K562 (cell line): ENCODE results near the gene DENND4C. TPM values are rescaled to one million over a fixed set of nuclear protein-coding genes. Genes with fewer than 3 reads are reported as not detected.

Experiments used
- ATAC-seq: fragments of 200-7000 bp; cut with Tn5 transposase; 3 replicates; pipeline ENCODE4 v1.9.1; 2020; ENCODE audit warnings: moderate library complexity
- BruUV-seq: library from RNA; stranded (reverse); fragments of 400-500 nt; replicated peaks from 2 replicates; lab custom pipeline; 2021; lab: Mats Ljungman, UMichigan
- CTCF ChIA-PET: fragments of 300-600 bp; formaldehyde crosslinking; extraction: SDS; loops from one replicate; lab custom pipeline; 2021; ENCODE audit warnings: low intra/inter-chr PET ratio; lab: Yijun Ruan, JAX
- POLR2A ChIA-PET: fragments of 300-600, 350-650 bp; sonication (Branson Sonifier 250); formaldehyde crosslinking; extraction: SDS; loops from one replicate; lab custom pipeline; 2021; ENCODE audit warnings: antibody characterized with exemption, inconsistent platforms; lab: Yijun Ruan, JAX
- DNase-seq, 4 experiments: peaks; one replicate each; pipeline versions ENCODE4 v3.0.0 to v3.0.0-alpha.2; 2011 to 2018; ENCODE audit warnings: low spot score in 3 of 4, mixed read lengths in 3 of 4; ENCODE audit errors: extremely low read depth in 1 of 4
- FAIRE-seq: peaks from 2 replicates; lab custom pipeline; 2011; peaks lifted over from hg19 to GRCh38; lab: Jason Lieb, UNC
- H2AFZ ChIP-seq: 2 replicates; pipeline ENCODE4 v1.6.0; 2011; ENCODE audit warnings: low read depth, low read length, control low read depth, inconsistent platforms
- H3K27ac ChIP-seq: fragments of 200-600 bp; 3 replicates; pipeline ENCODE4 v1.8.0; 2011; ENCODE audit warnings: low read depth, mild to moderate bottlenecking, control low read depth, inconsistent platforms, low read length, moderate library complexity, mixed read lengths; ENCODE audit errors: extremely low read depth
- H3K27me3 ChIP-seq, 2 experiments: fragments of 300-600 bp in 1 of 2; 2 replicates in 1 of 2; 3 replicates in 1 of 2; pipeline versions ENCODE4 v1.6.0 to v1.8.0; 2011; ENCODE audit warnings: inconsistent platforms in 2 of 2, low read length in 2 of 2, mild to moderate bottlenecking in 1 of 2, mixed read lengths in 1 of 2, moderate library complexity in 1 of 2; ENCODE audit not compliant: control insufficient read depth in 2 of 2, insufficient read depth in 2 of 2
- H3K36me3 ChIP-seq: fragments of 300-600 bp; 3 replicates; pipeline ENCODE4 v1.8.0; 2011; ENCODE audit warnings: mild to moderate bottlenecking, low read length, inconsistent platforms; ENCODE audit not compliant: control insufficient read depth, insufficient read depth
- H3K4me1 ChIP-seq, 2 experiments: fragments of 200-600 bp in 1 of 2; replicated peaks in 1 of 2; 2 replicates in 1 of 2; 3 replicates in 1 of 2; pipeline versions ENCODE4 v1.5.1 to v1.8.0; 2011; ENCODE audit warnings: inconsistent platforms in 2 of 2, low read length in 2 of 2, mild to moderate bottlenecking in 1 of 2, mixed read lengths in 1 of 2, moderate library complexity in 1 of 2; ENCODE audit not compliant: control insufficient read depth in 2 of 2, insufficient read depth in 2 of 2
- H3K4me2 ChIP-seq: 2 replicates; pipeline ENCODE4 v1.6.1; 2011; ENCODE audit warnings: low read length, control low read depth, inconsistent platforms, mixed read lengths; ENCODE audit not compliant: insufficient read depth
- H3K4me3 ChIP-seq: fragments of 200-600 bp; sonication (generic), shearing (Covaris generic); 2 replicates; pipeline ENCODE4 v1.5.1; 2016; ENCODE audit warnings: control low read depth, inconsistent platforms
- H3K79me2 ChIP-seq: fragments of 200-600 bp; 3 replicates; pipeline ENCODE4 v1.8.0; 2011; ENCODE audit warnings: low read length, inconsistent platforms; ENCODE audit not compliant: control insufficient read depth, insufficient read depth
- H3K9ac ChIP-seq, 2 experiments: 2 replicates each; pipeline versions ENCODE4 v1.6.0 to v1.6.1; 2011; ENCODE audit warnings: low read depth in 2 of 2, low read length in 2 of 2, control low read depth in 1 of 2, inconsistent platforms in 1 of 2, mild to moderate bottlenecking in 1 of 2, mixed read lengths in 1 of 2; ENCODE audit not compliant: insufficient read depth in 1 of 2
- H3K9me1 ChIP-seq: one replicate; pipeline ENCODE4 v1.6.0; 2011; ENCODE audit warnings: inconsistent platforms, mild to moderate bottlenecking, low read length, moderate library complexity; ENCODE audit not compliant: control insufficient read depth, insufficient read depth
- H3K9me3 ChIP-seq: replicated peaks from 2 replicates; pipeline ENCODE4 v1.5.1; 2011; ENCODE audit warnings: low read depth, low read length, inconsistent platforms; ENCODE audit not compliant: control insufficient read depth, insufficient read depth
- H4K20me1 ChIP-seq: replicated peaks from 2 replicates; pipeline ENCODE4 v1.6.1; 2011; ENCODE audit warnings: low read length, inconsistent platforms, mixed read lengths; ENCODE audit not compliant: control insufficient read depth, insufficient read depth
- KDM1A ChIP-seq, 2 experiments: fragments of 450-650 bp; IDR thresholded peaks; 2 replicates each; pipeline ENCODE4 v1.6.1; 2016; ENCODE audit warnings: mild to moderate bottlenecking in 2 of 2
- MCM3 ChIP-seq: fragments of 450-650 bp; IDR thresholded peaks from 2 replicates; pipeline ENCODE4 v1.6.1; 2016
- POLR2A ChIP-seq: fragments of 450-650 bp; conservative IDR thresholded peaks from 2 replicates; pipeline ENCODE4 v1.6.1; 2016
- POLR2AphosphoS5 ChIP-seq: IDR thresholded peaks from 2 replicates; pipeline ENCODE4 v1.6.1; 2011; ENCODE audit warnings: mild to moderate bottlenecking, low read depth, low read length, moderate library complexity; ENCODE audit not compliant: control insufficient read depth, insufficient read depth
- RBFOX2 ChIP-seq: fragments of 200-400 bp; formaldehyde crosslinking; IDR thresholded peaks from 2 replicates; pipeline ENCODE4 v1.6.1; 2017; ENCODE audit warnings: low read depth, mild to moderate bottlenecking, low read length, moderate library complexity
- WGBS: fragments of 100-300 bp; shearing (Covaris generic); methylation state at CpG from one replicate; pipeline ENCODE4 v1.1.6; 2016; ENCODE audit warnings: low coverage, mixed read lengths; ENCODE audit not compliant: insufficient coverage; ENCODE audit errors: missing lambda C conversion rate; 5-methylcytosine and 5-hydroxymethylcytosine counted together
- in situ Hi-C: fragments of 300-500 bp; cut with MboI; formaldehyde crosslinking; loops from 4 replicates; pipeline ENCODE4 v1.15.0; 2018; ENCODE audit warnings: inconsistent platforms, mixed read lengths
- intact Hi-C: fragments of 100-400 bp; cut with micrococcal nuclease; formaldehyde crosslinking; loops from 2 replicates; pipeline ENCODE4 v1.14.2; 2022
- polyA plus RNA-seq, 8 experiments: library from polyadenylated mRNA; depleted of rRNA in 4 of 8; stranded (reverse) in 5 of 8; unstranded in 3 of 8; fragments of >200 nt; fragmentation: Nextera tagmentation in 2 of 8; fragmentation: Illumina TruSeq in 1 of 8; extraction: Ambion mirVana in 2 of 8; extraction: Trizol in 1 of 8; gene quantifications; 2 replicates each; pipeline versions ENCODE4 v1.2.1 to v1.2.3, GENCODE V29; 2011 to 2014; ENCODE audit warnings: inconsistent platforms in 1 of 8, missing spikeins in 1 of 8
- total RNA-seq, 7 experiments: library from RNA; depleted of rRNA in 6 of 7; stranded (reverse); fragments of >200 nt in 6 of 7; fragmentation: Illumina TruSeq in 2 of 7; extraction: Trizol in 2 of 7; gene quantifications; 2 replicates each; pipeline versions ENCODE4 v1.2.1 to v1.2.3, GENCODE V29; 2011 to 2021; ENCODE audit warnings: low replicate concordance in 1 of 7

The DENND4C gene
- total and polyA plus RNA-seq, 9 of the 15 experiments (the other 6 are each of a cell fraction or from before 2014, with no cell fraction given), result 4.8 to 31.8 (median 13.9) TPM

DNA sequence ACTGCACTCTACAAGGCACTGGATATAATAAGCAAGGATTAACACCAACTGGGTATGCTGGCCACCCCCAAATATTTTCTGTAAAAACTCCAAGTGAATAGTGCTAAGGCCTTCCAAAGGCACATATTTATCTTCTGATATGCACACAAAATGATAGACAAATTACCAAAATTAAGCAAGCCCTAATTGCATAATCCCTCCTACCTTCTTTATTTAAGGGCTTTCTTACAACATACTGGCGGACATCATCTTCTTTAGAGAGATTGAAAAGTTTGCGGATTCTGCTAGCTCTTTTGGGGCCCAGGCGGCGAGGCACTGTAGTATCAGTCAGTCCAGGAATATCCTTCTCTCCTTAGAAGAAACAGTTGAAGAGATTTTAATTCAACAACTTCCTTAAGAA lies 147.7 kb downstream of the DENND4C start:
- ATAC-seq, result no peak
- H3K27me3 ChIP-seq, result no peaks in the 10 kb centered on the region
- intact Hi-C loops, result loop anchor here (5.0 kb wide), 1 partner anchor 146 kb away; the partner anchor contains the start of gene DENND4C
- 0 out of 2 replicates have a peak, but pooled peaks have one; percentile 4 for TF ChIP-seq POLR2AphosphoS5
- no peak for TF ChIP-seq KDM1A (IDR thresholded peaks at IDR 0.05)
- TF ChIP-seq, all 486 proteins: peak for 1
- Histone ChIP-seq H3K79me2 (peaks cover 53% of the 10 kb centered on the region), H3K27ac (peak overlapping the region; percentile 88), H3K4me1 (peaks cover 0 to 4% of the 10 kb centered on the region in 2 experiments; a peak in 2 of 5 replicates), H3K4me2 (peak overlapping the region; percentile 95), H3K9me1 (no peaks in the 10 kb centered on the region), H4K20me1 (0 out of 2 replicates have a peak, but pooled peaks cover 11% of the 10 kb centered on the region), H3K4me3 (peak overlapping the region; percentile 92), H3K36me3 (peaks cover 67% of the 10 kb centered on the region), H2AFZ (no peak overlapping the region), H3K9ac (peak overlapping the region in 1 of 2 experiments; percentile 84; a peak in 3 of 4 replicates), H3K9me3 (no peaks in the 10 kb centered on the region)
- DNase-seq, result no peak
- ChIA-PET POLR2A (no interaction called here), CTCF (no interaction called here)
- in situ Hi-C loops, result no loop called here
- WGBS, result 0% methylated on average over 4 of the region's 4 CpGs
- no TSS peak for BruUV-seq
- no peak for FAIRE-seq

DNA sequence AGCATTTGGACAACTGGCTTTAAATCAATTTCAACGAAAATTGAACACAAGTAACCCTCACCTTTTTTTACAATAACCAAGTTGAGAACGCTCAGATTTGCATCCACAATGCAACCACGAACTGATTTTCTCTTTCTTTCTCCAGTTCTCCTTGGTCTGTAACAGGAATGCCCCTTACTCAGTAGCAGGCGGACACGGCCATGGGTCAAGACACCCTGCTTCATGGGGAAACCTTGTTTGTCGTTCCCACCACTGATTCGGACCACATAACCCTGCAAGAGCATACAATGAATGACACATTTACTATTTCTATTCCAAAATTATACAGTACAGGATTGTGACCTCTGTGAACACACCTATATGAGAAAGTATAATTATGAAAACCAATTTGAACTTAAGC lies 148.2 kb downstream of the DENND4C start:
- 0% methylated on average over 7 of the region's 7 CpGs for WGBS
- no TSS peak for BruUV-seq
- DNase-seq (no peak), FAIRE-seq (peak; percentile 37), ATAC-seq (no peak)
- CTCF ChIA-PET, result no interaction called here
- H3K9me3 ChIP-seq, result no peaks in the 10 kb centered on the region
- in situ Hi-C loops, result no loop called here
- H3K9me1 ChIP-seq, result no peaks in the 10 kb centered on the region
- H3K27me3 ChIP-seq, result no peaks in the 10 kb centered on the region
- H3K79me2 ChIP-seq, result peaks cover 53% of the 10 kb centered on the region
- peak overlapping the region; percentile 92 for H3K4me3 ChIP-seq
- H4K20me1 ChIP-seq, result 0 out of 2 replicates have a peak, but pooled peaks cover 11% of the 10 kb centered on the region
- POLR2A ChIA-PET, result no interaction called here
- intact Hi-C loops, result loop anchor here (5.0 kb wide), 1 partner anchor 146 kb away; the partner anchor contains the start of gene DENND4C
- peak overlapping the region; percentile 95 for H3K4me2 ChIP-seq
- H2AFZ ChIP-seq, result no peak overlapping the region
- H3K27ac ChIP-seq, result peak overlapping the region; percentile 88
- H3K36me3 ChIP-seq, result peaks cover 62% of the 10 kb centered on the region
- peaks cover 0 to 4% of the 10 kb centered on the region in 2 experiments; a peak in 2 of 5 replicates for H3K4me1 ChIP-seq
- peak overlapping the region; percentile 75 to 84 for H3K9ac ChIP-seq
- no peak for TF ChIP-seq MCM3
- TF ChIP-seq POLR2A, result 0 out of 2 replicates have a peak, but pooled peaks have one; percentile 12
- peak; percentile 52 for TF ChIP-seq RBFOX2
